CD4-positive, alpha-beta T cell treated with Interleukin-6 for 4 hours (primary cell): Measurements from ENCODE around the gene CCL7.

Experiments
- DNase-seq: peaks from one replicate; pipeline ENCODE4 v3.0.0-alpha.2; 2020; ENCODE audit warnings: mixed read lengths

Gene CCL7

DNA sequence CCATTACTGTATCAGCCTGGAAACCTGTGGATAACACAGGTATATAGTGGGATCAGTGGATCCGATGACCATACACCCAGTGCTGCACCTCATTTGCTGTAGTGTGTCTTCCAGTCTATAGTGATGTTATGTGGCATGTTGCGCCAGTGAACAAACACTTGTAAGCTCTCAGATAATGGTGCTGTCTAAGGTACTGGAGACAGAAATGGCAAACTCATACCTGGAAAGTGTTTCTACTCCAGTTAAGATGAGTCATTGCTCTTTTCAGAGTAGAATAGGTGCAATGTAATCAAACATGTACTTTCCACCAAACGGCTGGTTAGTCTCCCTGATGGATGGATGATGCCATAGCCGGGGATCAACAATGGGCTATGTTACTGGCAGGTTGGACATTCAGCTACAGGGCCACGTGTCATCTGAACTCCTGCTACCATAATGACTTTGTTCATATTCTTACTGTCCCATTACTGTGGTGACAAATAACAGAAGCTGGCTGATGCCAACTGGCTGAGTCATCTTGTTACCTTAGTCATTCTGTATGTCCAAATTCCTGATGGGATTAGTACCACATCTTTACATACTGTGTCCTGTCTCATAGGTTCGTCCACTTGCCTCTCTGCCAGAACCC lies 21.8 kb downstream of the CCL7 start:
- DNase-seq: no peak

DNA sequence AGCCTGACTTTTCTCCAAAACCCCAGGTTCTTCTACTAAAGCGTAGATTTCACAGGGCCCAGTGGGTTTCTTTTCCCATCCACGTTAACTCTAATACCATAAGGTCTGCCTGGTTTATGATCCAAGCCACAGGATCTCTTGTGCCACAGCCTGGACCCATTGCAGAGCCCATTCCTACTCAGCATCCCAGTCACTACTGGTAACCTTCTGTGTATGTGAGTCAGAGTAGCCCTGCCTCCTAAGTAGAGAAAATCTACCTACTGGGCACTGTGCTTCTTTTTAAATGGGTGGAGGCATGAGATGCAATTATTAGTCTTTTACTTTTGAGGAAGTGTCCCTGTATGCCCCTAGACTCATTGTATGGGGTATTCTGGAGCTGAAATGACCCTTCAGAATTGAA lies 29.0 kb downstream of the CCL7 start:
- no peak for DNase-seq

DNA sequence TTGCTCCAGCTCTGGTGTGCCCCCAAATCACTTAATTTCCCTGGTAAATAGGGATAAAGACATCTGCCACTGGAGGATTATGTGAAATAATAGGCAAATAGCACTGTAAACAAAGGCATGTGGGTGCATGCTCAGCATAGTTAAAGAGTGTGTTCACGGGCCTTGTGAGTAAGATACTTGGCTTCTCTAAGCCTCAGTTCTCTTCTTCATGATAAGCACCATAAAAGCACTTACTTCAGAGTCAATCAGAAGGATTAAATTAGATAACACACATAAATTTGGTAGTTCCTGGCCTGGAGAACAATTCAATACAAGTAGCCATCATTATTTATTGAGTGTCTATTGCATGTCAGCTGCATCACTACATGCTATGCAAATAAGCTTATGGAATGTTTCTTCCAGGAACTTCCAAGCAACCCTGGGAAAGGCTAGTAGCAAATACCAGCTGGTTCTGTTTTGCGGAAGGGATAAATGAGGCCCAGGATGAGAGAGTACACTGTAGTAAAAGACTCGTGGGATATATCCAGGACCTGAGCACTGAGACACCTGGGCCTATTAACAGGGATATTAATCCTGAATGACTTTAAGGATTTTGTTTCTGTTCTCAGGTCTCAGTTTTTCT lies 30.0 kb downstream of the CCL7 start:
- no peak for DNase-seq

DNA sequence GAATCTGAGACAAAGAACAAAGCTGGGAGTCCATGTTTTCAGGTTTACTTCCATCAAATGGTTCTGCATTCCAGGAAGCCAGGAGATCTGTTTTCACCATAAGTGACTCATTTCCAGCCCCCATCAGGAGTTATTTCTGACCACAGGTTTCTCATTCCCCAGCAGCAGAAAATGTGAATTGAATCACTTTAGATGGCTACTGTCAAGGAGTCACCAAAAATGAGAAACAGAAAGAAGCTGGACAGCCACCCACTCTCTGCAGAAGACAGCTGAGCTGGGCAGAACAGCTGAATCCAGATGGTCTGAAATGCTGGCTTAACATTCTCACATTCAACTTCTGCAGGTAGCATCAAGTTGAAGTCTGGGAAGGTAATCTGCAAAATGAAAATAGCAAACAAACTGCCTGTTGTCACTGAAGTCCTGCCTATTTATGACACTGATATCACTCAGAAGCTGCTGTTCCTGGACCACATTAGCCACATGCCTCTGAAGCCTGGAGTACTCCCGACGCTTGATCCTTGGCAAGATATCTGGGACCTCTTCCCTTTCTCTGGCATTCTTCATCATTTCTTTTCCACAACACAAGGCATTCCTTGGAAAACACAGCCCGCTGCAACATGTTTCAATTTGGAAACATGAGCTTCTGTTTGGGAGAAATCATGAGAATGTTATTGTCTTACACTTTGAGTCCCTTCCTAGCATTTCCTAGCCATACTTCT lies 30.8 kb downstream of the CCL7 start:
- DNase-seq: no peak

DNA sequence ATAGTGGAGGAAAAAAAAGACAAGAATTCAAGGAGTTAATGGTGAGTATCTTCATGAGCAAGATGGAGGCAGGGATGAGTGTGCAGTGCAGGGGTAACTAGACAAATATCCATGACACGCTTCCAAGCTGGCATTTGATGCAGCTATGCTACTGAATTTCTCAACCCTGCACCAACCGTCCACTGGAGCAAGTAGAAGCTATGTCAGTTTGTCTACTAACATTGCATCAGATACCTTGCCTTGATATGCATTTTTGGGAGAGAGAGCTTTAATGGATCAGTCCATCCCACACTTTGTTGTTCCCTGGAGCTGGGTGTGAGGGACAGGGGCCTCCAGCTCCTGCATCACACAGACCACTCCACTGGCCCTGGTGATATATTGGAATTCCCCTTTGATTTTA lies 32.0 kb downstream of the CCL7 start:
- no peak for DNase-seq

DNA sequence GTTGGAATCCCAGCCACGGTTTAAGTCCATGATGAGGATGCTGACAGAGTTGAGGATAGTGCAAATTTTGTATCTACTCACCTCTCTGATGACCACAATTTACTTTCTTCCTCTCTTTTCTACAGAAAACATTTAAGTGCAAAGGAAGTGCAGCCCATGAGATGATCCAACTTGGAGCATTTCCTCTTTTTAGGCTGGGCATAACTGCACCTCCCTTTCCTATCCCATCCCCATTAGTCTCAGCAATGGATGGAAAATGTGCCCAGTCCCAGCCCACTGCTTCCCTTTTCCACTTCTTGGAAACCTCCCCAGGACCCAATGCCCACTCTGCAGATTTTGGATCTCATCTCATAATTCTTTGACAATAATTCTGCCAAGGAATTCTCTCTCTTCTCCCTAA lies 32.6 kb downstream of the CCL7 start:
- no peak for DNase-seq

DNA sequence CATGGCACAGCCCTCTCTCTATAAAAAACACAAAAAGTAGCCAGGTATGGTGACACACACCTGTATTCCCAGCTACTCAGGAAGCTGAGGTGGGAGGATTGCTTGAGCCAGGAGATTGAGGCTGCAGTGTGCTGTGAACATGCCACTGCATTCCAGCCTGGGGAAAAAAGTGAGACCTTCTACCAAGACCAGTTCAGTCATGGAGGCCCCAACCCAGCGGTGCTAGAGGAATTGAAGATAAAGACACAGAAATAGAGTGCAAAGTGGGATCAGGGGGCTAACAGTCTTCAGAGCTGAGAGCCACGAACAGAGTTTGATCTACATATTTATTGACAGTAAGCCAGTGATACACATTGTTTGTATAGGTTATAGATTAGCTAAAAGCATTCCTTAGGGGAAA lies 33.6 kb downstream of the CCL7 start:
- DNase-seq: no peak

DNA sequence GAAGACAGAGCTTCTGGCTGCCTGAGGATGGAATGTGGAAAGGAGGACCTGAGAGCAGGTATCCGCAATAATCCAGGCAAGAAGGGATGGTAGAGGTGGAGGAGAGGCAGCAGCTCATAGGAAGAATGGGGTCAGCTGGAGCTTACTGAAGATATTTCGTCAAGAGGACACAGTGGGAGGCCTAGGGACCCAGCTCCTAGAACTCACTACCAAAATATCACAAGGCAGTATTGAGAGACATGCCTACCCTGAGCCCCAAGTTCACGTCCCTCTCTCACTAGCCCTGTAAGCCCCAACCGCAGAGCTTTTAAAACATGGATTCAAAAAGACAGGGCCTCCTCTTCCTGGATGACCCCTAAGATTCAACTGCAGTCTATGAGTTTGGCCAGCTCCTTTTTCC lies 35.0 kb downstream of the CCL7 start:
- DNase-seq: no peak

DNA sequence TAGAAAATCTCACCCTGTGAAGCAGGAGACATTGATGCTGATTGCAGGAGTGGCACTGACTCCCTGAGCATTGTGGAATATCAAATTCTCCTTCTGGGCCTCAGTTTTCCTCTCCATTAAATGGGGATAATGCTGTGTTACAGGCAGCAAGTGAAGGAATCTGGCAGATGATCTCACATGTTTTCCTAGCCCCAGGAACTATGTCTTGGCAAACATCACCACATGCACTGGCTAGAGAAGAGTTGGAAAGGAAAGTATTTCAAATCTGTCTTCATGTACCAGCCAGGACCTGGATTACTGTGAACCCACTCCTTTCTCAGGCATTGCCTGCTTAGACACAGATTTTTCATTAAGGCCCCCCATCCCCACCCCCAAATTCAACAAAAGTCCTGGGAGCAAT lies 35.6 kb downstream of the CCL7 start:
- no peak for DNase-seq

DNA sequence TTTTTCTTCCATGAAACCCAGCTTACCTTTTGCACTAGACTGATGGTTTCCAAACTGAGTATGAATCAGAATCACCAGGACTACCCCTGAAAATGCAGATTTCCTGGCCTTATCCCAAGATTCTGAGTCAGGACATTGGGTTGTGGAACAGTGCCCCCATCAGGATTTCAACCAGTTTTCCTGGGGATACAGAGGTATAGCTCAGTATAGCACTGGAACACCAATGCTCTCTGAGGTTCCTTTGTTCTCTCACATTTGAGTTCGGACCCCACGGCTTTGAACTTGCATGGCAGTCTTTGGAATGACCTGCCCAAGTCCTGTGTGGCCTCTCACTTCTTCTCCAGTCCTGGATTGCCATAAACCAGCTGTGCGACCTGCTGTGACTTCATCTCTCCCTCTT lies 36.4 kb downstream of the CCL7 start:
- DNase-seq: no peak

DNA sequence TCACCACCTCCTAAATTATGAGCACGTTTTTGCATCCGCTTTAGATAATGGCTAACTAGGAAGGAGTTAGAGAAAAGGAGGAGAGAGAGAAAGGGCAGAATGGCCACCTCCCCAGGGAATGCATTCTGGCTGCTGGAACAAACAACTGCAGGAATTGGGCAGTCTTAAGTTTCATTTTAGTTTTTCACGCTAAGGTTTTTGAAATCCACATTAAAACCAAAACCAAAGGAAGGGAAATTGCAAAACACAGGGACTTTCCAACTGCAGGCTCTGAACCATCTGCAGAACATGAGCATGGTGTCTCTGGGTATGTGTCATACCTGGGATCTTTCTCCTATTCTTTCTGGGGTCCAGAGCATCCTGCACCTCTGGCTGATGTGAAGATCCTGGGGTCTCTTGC lies 37.1 kb downstream of the CCL7 start:
- DNase-seq: no peak

DNA sequence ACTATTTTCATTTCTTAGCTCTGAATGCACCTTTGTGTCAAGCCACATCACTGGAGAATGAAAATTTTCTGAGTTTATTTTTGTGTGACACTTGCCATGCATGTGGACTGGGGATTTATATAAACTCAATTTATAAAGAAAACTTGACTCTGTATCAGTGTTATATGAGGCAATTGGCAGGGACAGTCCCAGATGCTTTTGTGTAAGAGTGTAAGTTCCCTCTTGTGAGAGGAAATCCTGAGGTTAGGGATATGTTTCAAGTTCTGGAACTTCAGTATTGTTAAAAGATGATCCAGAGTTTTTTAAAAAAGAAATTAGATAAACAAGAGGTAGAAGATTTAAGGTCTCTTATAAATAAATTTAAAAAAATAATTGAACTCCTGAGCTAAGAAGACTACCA lies 38.4 kb downstream of the CCL7 start:
- no peak for DNase-seq

DNA sequence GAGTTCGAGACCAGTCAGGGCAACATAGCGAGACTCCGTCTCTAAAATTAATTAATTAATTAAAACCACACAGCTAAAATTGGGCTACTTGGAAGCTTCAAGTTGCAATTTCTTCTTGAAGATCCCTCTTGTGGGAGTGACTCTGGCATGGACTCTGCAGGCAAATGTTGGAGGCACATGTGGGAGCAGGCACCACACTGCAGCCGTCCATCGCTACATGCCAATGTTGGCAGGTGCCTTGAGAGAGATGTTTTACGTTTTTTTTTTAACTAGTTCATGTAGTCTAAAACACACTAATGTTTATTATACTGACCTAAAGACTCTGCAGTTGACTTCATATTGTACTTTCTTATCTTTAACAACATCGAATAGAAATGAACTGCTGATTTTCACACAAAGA lies 41.3 kb downstream of the CCL7 start:
- no peak for DNase-seq

DNA sequence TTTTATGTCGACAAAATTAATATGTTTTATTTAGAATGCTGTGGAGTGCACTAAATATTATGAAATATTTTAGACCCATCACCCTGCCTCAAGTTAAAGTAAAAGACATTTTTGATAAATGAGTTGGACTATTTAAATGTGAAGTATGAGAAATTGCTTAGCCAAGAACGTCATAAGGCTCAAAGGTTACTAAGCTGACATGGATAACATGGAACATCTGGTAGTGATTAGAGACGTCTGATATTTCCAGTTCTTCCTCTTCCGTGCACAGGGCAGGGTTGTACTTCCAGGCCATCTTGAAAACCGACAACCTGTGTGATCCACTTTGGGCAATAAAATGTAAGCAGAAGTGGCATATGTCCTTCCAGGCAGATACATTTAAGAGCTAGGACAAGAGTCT lies 42.1 kb downstream of the CCL7 start:
- DNase-seq: no peak

DNA sequence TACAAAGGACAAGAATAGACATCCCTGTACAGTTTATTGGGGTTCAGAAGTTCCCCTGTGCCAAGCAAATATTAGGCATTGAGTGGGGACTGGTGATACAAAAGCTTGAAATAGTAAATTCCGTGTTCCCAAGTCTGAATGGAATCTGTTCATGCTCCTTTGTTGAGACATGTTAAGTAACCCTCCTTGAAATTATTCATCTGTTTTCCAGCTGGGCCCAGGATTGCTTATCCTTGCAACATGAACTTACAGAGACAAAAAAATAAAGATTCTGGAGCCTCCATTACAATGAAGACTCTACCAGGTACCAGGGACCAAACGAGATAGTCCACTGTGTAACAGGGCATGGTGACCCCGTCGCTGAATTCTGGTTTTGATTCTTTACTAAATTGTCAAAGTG lies 43.1 kb downstream of the CCL7 start:
- no peak for DNase-seq

DNA sequence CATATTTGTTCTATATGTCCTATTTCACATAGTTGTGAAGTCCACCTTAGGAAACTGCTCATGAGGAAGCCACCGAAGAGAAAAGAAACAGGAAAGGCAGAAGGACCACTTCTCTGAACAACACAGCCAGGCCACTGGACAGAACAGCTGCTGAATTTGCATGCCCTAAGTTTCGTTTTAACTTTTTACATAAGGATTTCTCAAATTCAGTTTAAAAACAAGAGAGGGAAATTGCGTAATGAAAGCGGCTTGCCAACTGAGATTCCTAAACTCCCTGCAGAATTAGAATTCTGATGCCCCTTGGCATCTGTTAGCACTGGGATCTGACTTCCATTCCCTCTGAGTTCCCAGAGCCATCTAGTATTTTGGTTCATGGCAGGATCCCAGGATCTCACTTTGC lies 44.3 kb downstream of the CCL7 start:
- DNase-seq: no peak

DNA sequence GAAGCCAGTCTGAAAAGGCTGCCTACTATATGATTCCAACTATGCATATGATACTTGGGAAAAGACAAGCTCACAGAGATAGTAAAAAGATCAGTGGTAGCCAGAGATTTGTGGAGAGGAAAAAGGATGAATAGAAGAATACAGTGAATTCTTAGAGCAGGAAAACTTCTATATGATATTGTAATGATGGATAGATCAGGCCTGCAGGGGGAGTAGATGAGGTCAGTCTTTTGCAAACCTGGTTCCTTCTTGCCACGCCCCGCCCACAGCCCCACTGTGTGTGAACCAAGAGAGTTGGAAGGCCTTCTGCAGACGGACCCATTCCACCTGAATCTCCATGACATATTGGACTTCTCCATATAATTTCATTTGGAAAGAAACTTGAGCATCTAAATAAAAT lies 48.5 kb downstream of the CCL7 start:
- DNase-seq: no peak

DNA sequence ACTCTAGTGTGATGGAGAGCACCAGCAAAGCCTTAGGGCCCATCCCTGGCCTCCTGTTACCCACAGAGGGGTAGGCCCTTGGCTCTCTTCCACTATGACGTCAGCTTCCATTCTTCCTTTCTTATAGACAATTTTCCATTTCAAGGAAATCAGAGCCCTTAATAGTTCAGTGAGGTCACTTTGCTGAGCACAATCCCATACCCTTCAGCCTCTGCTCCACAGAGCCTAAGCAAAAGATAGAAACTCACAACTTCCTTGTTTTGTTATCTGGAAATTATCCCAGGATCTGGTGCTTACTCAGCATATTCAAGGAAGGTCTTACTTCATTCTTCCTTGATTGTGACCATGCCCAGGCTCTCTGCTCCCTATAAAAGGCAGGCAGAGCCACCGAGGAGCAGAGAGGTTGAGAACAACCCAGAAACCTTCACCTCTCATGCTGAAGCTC lies 49.0 kb downstream of the CCL7 start, which contains the start of gene CCL8:
CCL8 (plus strand) TSS at position 397 of the 445 bp plus-strand sequence. CDS start 67 bp downstream, outside the sequence.
- no peak for DNase-seq
